ENCODE results near the gene KIAA0513. TPM values are rescaled to one million over a fixed set of nuclear protein-coding genes. Genes with fewer than 3 reads are reported as not detected.

The KIAA0513 gene
- total RNA-seq, 1 donor from 2014 or later, result 10.3 TPM

GRCh38 chr16:85090873-85091521, 63.4 kb downstream of the KIAA0513 start:
- Mint-ChIP-seq H3K4me1 (peaks cover 17% of the 10 kb centered on the region), H3K4me3 (no peak overlapping the region), H3K27me3 (ENCODE audit: low read depth) (no peaks in the 10 kb centered on the region), H3K36me3 (ENCODE audit: low read depth) (no peaks in the 10 kb centered on the region), H3K27ac (ENCODE audit: unreplicated experiment) (peak overlapping the region; percentile 43), H3K9me3 (no peaks in the 10 kb centered on the region)
- TF ChIP-seq CTCF (conservative IDR thresholded peaks at IDR 0.05), result no peak
- no peak for DNase-seq (ENCODE audit: low read depth, low spot score)

GRCh38 chr16:85091522-85091910, 63.9 kb downstream of the KIAA0513 start:
- H3K27me3 Mint-ChIP-seq (ENCODE audit: low read depth), result no peaks in the 10 kb centered on the region
- H3K4me1 Mint-ChIP-seq, result peaks cover 17% of the 10 kb centered on the region
- no peak overlapping the region for H3K4me3 Mint-ChIP-seq
- no peaks in the 10 kb centered on the region for H3K36me3 Mint-ChIP-seq (ENCODE audit: low read depth)
- no peaks in the 10 kb centered on the region for H3K9me3 Mint-ChIP-seq
- TF ChIP-seq CTCF (conservative IDR thresholded peaks at IDR 0.05), result no peak
- H3K27ac Mint-ChIP-seq (ENCODE audit: unreplicated experiment), result no peak overlapping the region
- DNase-seq (ENCODE audit: low read depth, low spot score), result no peak

GRCh38 chr16:85092309-85092708, 64.7 kb downstream of the KIAA0513 start:
- Mint-ChIP-seq H3K27ac (ENCODE audit: unreplicated experiment) (no peak overlapping the region), H3K4me1 (peaks cover 12% of the 10 kb centered on the region), H3K27me3 (ENCODE audit: low read depth) (no peaks in the 10 kb centered on the region), H3K4me3 (no peak overlapping the region), H3K9me3 (no peaks in the 10 kb centered on the region), H3K36me3 (ENCODE audit: low read depth) (no peaks in the 10 kb centered on the region)
- DNase-seq (ENCODE audit: low read depth, low spot score), result no peak
- TF ChIP-seq CTCF (conservative IDR thresholded peaks at IDR 0.05), result no peak

- H3K4me1 Mint-ChIP-seq, result peaks cover 12% of the 10 kb centered on the region
- DNase-seq (ENCODE audit: low read depth, low spot score), result no peak
- no peak for TF ChIP-seq CTCF (conservative IDR thresholded peaks at IDR 0.05)
- no peaks in the 10 kb centered on the region for H3K36me3 Mint-ChIP-seq (ENCODE audit: low read depth)
- H3K4me3 Mint-ChIP-seq, result no peak overlapping the region
- no peak overlapping the region for H3K27ac Mint-ChIP-seq (ENCODE audit: unreplicated experiment)
- H3K27me3 Mint-ChIP-seq (ENCODE audit: low read depth), result no peaks in the 10 kb centered on the region
- no peaks in the 10 kb centered on the region for H3K9me3 Mint-ChIP-seq
Observed at GRCh38 chr16:85092851-85093250, 65.3 kb downstream of the KIAA0513 start.

GRCh38 chr16:85093705-85094104, 66.1 kb downstream of the KIAA0513 start:
- H3K4me3 Mint-ChIP-seq, result no peak overlapping the region
- peaks cover 11% of the 10 kb centered on the region for H3K4me1 Mint-ChIP-seq
- no peak overlapping the region for H3K27ac Mint-ChIP-seq (ENCODE audit: unreplicated experiment)
- H3K27me3 Mint-ChIP-seq (ENCODE audit: low read depth), result no peaks in the 10 kb centered on the region
- no peaks in the 10 kb centered on the region for H3K9me3 Mint-ChIP-seq
- H3K36me3 Mint-ChIP-seq (ENCODE audit: low read depth), result no peaks in the 10 kb centered on the region
- no peak for TF ChIP-seq CTCF (conservative IDR thresholded peaks at IDR 0.05)
- DNase-seq (ENCODE audit: low read depth, low spot score), result no peak

All from neural crest cell (in vitro differentiated cells).